CD4-positive, alpha-beta T cell treated with Interleukin-15 for 1 hour (primary cell): ENCODE measurements around the gene CDK14.

Experiments used
- DNase-seq: peaks from one replicate; pipeline ENCODE4 v3.0.0-alpha.2; 2020

Gene CDK14

GRCh38 chr7:90972906-90973550, 376.9 kb downstream of the CDK14 start:
- DNase-seq: no peak

GRCh38 chr7:90977056-90977455, 380.9 kb downstream of the CDK14 start:
- DNase-seq: no peak

GRCh38 chr7:90980545-90980944, 384.4 kb downstream of the CDK14 start:
- DNase-seq: no peak

- DNase-seq: no peak
Measured at GRCh38 chr7:90982228-90982627, 386.1 kb downstream of the CDK14 start.

DNA sequence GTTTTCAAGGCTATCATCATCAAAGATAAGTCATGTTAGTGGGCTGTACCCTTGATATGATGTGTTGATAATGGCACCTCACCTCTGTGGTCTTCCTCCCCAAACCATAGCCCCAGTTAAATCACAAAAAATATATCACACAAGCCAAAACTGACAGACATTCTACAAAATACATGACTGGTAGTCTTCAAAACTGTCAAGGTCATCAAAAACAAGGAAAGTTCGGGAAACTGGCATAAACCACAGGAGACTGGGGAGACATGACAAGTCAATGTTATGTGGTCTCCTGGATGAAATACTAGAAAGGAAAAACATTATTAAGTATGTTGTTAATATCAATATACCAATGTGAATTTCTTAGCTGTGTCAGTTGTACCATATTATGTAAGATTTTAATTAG, 388.6 kb downstream of the CDK14 start:
- no peak for DNase-seq

- DNase-seq: no peak
Measured at GRCh38 chr7:90988516-90988915, 392.4 kb downstream of the CDK14 start.

- no peak for DNase-seq
Measured at GRCh38 chr7:90988996-90989765, 393.1 kb downstream of the CDK14 start.

DNA sequence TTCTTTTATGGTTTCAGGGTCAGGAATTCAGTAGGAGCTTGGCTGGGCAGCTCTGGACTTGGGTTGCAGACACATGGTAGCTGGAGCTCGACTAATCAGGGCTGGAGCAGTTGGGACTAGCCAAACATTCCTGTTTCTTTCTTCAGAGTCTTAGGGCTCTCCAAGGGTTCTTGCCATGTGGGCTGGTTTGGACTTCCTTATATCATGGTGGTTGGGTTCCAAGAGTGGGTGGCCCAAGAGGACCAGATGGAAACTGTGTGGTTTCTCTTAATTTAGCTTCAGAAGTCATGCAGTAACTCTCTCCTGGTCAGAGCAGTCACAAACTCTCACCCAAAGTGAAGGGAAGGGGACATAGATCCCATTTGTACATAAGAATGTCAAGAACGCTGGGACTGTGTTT, 398.0 kb downstream of the CDK14 start:
- no peak for DNase-seq

- no peak for DNase-seq
Measured at GRCh38 chr7:90994601-90995000, 398.5 kb downstream of the CDK14 start.

GRCh38 chr7:90995996-90996395, 399.9 kb downstream of the CDK14 start:
- no peak for DNase-seq

DNA sequence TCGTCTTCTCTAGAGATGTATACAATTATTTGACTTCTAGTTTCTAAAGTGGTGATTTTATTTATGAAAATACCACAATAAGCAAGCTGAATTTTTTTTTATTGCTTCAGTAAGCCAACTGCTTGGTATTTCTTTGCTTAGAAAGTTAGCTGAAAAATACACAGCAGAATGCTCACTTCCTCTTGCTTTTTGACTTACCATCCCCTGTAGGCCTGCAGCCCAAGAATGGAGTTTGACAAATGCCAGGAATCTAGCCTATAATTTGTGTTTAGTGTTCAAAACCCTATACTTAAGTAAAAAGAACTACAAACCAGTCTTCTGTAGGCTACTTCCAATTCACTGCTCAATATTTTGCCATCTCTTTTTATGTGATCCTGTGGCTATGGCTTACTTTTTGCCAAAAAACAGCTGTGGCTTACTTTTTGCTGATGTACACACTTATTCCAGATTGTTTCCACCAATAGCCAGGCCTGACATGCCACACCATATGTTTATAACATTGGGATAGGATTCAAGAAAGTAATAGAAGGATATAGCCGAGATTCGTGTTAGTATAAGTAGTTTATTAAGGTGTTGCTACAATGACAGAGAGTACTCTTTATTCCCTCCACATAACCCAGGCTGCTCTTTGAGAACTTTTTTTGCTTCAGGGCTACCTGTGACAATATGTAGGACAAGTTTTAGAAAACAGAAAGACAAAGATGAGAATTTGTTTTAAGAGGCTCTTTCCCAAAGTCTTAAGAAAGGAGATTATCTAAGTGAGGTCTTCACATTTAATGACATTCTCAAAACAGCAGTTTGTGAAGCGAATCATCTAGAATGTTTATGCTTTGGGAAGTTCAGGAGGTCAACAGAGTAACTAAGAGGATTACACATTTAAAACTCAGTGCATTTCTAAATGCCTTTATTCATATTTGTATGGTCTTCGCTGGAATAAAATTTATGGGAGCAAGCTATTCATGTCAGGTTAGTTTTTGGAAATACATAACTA, 404.2 kb downstream of the CDK14 start:
- DNase-seq: no peak

DNA sequence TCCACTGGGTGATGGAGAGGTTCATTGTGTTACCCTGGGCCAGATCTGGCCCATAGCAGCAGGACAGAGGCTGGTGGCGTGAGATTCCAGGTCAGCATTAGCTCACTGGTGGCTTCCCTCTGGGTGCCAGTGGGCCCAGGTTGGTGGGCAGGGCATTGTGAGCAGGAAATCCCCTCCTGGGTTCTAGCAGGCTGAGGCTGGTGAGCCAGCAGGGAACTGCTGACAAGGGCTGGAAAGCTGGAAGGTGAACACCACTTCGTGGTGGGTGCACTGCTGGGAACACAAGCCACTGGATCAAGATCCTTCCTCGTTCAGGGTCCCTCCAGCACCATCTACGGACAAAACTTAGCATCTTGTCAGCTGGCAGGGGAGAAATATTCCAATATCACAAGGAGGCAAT, 408.9 kb downstream of the CDK14 start:
- DNase-seq: no peak

GRCh38 chr7:91005841-91006240, 409.7 kb downstream of the CDK14 start:
- DNase-seq: no peak

DNA sequence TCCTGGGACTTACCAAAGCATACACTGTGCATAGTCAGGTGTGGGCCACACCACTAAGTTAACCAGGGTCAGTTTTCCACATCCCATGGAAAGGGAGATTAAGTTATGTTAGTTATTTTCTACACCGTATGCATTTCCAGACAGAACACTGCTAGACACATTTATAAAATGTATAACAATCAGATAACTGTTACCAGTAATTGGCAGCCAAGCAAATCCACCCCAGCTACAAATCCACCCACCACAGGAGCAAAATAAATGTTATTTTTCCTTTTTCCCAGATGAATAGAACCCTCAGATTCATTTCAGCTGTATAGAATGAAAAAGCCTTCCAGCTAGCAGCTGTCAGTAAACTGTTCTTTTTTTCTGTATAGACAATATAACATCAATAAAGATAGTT, 411.2 kb downstream of the CDK14 start:
- no peak for DNase-seq

DNA sequence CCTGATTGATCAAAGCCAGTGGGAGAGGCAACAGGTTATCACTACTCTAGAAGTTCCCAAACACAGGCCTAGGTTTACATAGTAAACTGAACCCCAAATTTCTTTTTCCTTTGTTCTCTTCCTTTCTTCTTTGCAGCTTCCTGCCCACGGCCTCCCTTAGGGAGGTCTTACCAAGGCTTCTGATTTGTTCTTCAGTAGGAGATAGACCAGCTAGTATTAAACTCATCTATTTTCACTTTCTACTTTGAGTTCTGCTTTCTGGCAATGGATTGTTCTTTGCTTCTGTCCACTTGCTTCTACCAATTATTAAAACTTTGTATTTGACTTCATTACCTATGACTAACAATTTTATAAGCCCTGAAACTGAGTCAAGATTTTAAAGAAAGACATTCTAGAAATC, 417.0 kb downstream of the CDK14 start:
- no peak for DNase-seq

- no peak for DNase-seq
Measured at GRCh38 chr7:91019686-91020385, 423.7 kb downstream of the CDK14 start.

GRCh38 chr7:91020636-91021385, 424.7 kb downstream of the CDK14 start:
- DNase-seq: no peak

DNA sequence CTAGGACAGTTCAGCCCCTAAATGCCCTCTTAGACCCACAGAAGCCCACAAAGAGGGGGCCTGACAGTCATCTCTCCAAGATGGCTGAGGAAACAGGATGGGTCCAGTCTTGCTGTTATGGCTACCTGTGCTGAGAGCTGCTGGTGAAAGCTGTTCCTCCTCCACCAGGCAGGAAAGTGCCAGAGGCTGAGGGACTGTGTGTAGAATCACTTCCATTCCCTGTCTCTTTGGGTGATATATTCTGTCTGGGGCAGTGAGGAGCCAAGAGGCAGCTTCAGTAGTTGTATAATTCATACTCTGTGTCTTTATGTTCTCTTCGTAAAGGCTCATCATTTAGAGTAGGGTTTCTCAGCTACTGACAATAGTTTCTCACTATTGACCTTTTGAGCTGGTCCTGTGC, 425.8 kb downstream of the CDK14 start:
- no peak for DNase-seq

- no peak for DNase-seq
Measured at GRCh38 chr7:91025906-91026390, 429.8 kb downstream of the CDK14 start.

- no peak for DNase-seq
Measured at GRCh38 chr7:91029688-91030087, 433.6 kb downstream of the CDK14 start.

- no peak for DNase-seq
Measured at GRCh38 chr7:91030680-91031380, 434.7 kb downstream of the CDK14 start.
